HepG2 (cell line): Measurements from ENCODE around the gene SPINK5. TPM values are rescaled to one million over a fixed set of nuclear protein-coding genes. Genes with fewer than 3 reads are reported as not detected.

ENCODE experiments used
- ATAC-seq: fragments of 200-7000 bp; cut with Tn5 transposase; 3 replicates; pipeline ENCODE4 v1.9.1; 2020; ENCODE audit warnings: mild to moderate bottlenecking, moderate library complexity
- BruUV-seq: library from RNA; stranded (reverse); fragments of 400-500 nt; replicated peaks from 2 replicates; lab custom pipeline; 2021; lab: Mats Ljungman, UMichigan
- CTCF ChIA-PET: fragments of 300-600 bp; formaldehyde crosslinking; extraction: SDS; loops from one replicate; lab custom pipeline; 2021; ENCODE audit warnings: low total read pairs, inconsistent platforms, low intra/inter-chr PET ratio; lab: Yijun Ruan, JAX
- POLR2A ChIA-PET: fragments of 350-600 bp; sonication (Branson Sonifier 250); formaldehyde crosslinking; loops from one replicate; lab custom pipeline; 2020; ENCODE audit warnings: antibody characterized with exemption, inconsistent platforms; lab: Yijun Ruan, JAX
- DNase-seq: peaks from one replicate; pipeline ENCODE4 v3.0.0-alpha.2; 2015; ENCODE audit warnings: low spot score
- FAIRE-seq: peaks from 3 replicates; lab custom pipeline; 2011; peaks lifted over from hg19 to GRCh38; lab: Jason Lieb, UNC
- H2AFZ ChIP-seq: one replicate; pipeline ENCODE4 v1.6.1; 2011; ENCODE audit warnings: low read length, inconsistent platforms
- H3K27ac ChIP-seq: fragments of 300-600 bp; 3 replicates; pipeline ENCODE4 v1.8.0; 2011; ENCODE audit warnings: mixed run types, mild to moderate bottlenecking, mixed read lengths, low read length, inconsistent platforms; ENCODE audit not compliant: insufficient read depth; ENCODE audit errors: extremely low read length
- H3K27me3 ChIP-seq, 2 experiments: fragments of 200-600 bp in 1 of 2; 2 replicates in 1 of 2; 3 replicates in 1 of 2; pipeline versions ENCODE4 v1.6.0 to v1.8.0; 2011; ENCODE audit warnings: low read length in 2 of 2, mild to moderate bottlenecking in 2 of 2, moderate library complexity in 2 of 2, inconsistent platforms in 1 of 2; ENCODE audit not compliant: insufficient read depth in 2 of 2, control insufficient read depth in 1 of 2
- H3K36me3 ChIP-seq, 2 experiments: fragments of 200-600 bp in 1 of 2; replicated peaks in 1 of 2; 2 replicates in 1 of 2; 3 replicates in 1 of 2; pipeline versions ENCODE4 v1.5.1 to v1.8.0; 2011; ENCODE audit warnings: low read length in 2 of 2, inconsistent platforms in 1 of 2; ENCODE audit not compliant: insufficient read depth in 2 of 2, control insufficient read depth in 1 of 2
- H3K4me1 ChIP-seq: 2 replicates; pipeline ENCODE4 v1.5.1; 2012; ENCODE audit warnings: low read length, inconsistent platforms; ENCODE audit not compliant: insufficient read depth
- H3K4me2 ChIP-seq: 2 replicates; pipeline ENCODE4 v1.6.0; 2011; ENCODE audit warnings: low read depth, low read length, inconsistent platforms
- H3K4me3 ChIP-seq, 3 experiments: fragments of 200-600 bp in 1 of 3; sonication (generic), shearing (Covaris generic) in 1 of 3; replicated peaks in 1 of 3; 2 replicates each; pipeline ENCODE4 v1.5.1; 2011 to 2016; ENCODE audit warnings: low read length in 3 of 3, inconsistent platforms in 2 of 3, low read depth in 2 of 3, mild to moderate bottlenecking in 2 of 3, control low read depth in 1 of 3, mixed read lengths in 1 of 3; ENCODE audit not compliant: insufficient read depth in 1 of 3
- H3K79me2 ChIP-seq: one replicate; pipeline ENCODE4 v1.6.1; 2011; ENCODE audit warnings: low read length, inconsistent platforms; ENCODE audit not compliant: insufficient read depth
- H3K9ac ChIP-seq: 2 replicates; pipeline ENCODE4 v1.6.0; 2011; ENCODE audit warnings: mild to moderate bottlenecking, low read depth, low read length, inconsistent platforms; ENCODE audit not compliant: insufficient read depth
- H3K9me3 ChIP-seq: 2 replicates; pipeline ENCODE4 v1.5.1; 2012; ENCODE audit warnings: mild to moderate bottlenecking, low read length
- H4K20me1 ChIP-seq: 2 replicates; pipeline ENCODE4 v1.6.0; 2011; ENCODE audit warnings: inconsistent platforms, mild to moderate bottlenecking, low read length, moderate library complexity; ENCODE audit not compliant: insufficient read depth
- CTCF ChIP-seq: sonication (generic); formaldehyde crosslinking; IDR thresholded peaks from 2 replicates; pipeline ENCODE4 v1.5.0; 2020; ENCODE audit warnings: mild to moderate bottlenecking, missing genetic modification reagents, moderate library complexity
- NR2F2 ChIP-seq: IDR thresholded peaks from 2 replicates; pipeline ENCODE4 v1.6.1; 2012; ENCODE audit warnings: low read depth, inconsistent platforms, borderline replicate concordance
- PHF8 ChIP-seq: sonication (generic); formaldehyde crosslinking; IDR thresholded peaks from 2 replicates; pipeline ENCODE4 v1.5.0; 2020; ENCODE audit warnings: missing genetic modification reagents
- RAD21 ChIP-seq: fragments of 450-650 bp; formaldehyde crosslinking; IDR thresholded peaks from 2 replicates; pipeline ENCODE4 v1.5.0; 2020; ENCODE audit warnings: mild to moderate bottlenecking
- SCMH1 ChIP-seq: sonication (generic); formaldehyde crosslinking; IDR thresholded peaks from 2 replicates; pipeline ENCODE4 v1.9.0; 2021; ENCODE audit warnings: missing genetic modification reagents, mild to moderate bottlenecking, borderline replicate concordance
- SMC3 ChIP-seq: IDR thresholded peaks from 2 replicates; pipeline ENCODE4 v1.6.1; 2011; ENCODE audit warnings: low read length, improper control_type of control experiment
- STAG1 ChIP-seq: sonication (generic); formaldehyde crosslinking; IDR thresholded peaks from 2 replicates; pipeline ENCODE4 v1.4.0; 2020; ENCODE audit warnings: missing genetic modification reagents
- TFAP4 ChIP-seq: sonication (generic); IDR thresholded peaks from 2 replicates; pipeline ENCODE4 v1.6.1; 2016; ENCODE audit warnings: low read depth, borderline replicate concordance
- ZFX ChIP-seq: sonication (generic); formaldehyde crosslinking; IDR thresholded peaks from 2 replicates; pipeline ENCODE4 v1.4.0; 2020; ENCODE audit warnings: mild to moderate bottlenecking, low read depth, missing genetic modification reagents, moderate library complexity
- ZNF441 ChIP-seq: sonication (generic); formaldehyde crosslinking; IDR thresholded peaks from 2 replicates; pipeline ENCODE4 v1.7.0; 2021; ENCODE audit warnings: missing genetic modification reagents, borderline replicate concordance
- ZNF678 ChIP-seq: sonication (generic); formaldehyde crosslinking; IDR thresholded peaks from 2 replicates; pipeline ENCODE4 v1.4.0; 2020; ENCODE audit warnings: mild to moderate bottlenecking, missing genetic modification reagents
- WGBS: methylation state at CpG from one replicate; pipeline ENCODE4 v1.1.6; 2017; ENCODE audit warnings: low lambda C conversion rate; 5-methylcytosine and 5-hydroxymethylcytosine counted together
- in situ Hi-C: cut with HindIII; loops from 2 replicates; pipeline ENCODE4 v1.10.0; 2017; ENCODE audit warnings: low pct_unique_long_range_greater_than_20kb; ENCODE audit not compliant: extremely low pct_ligation_motif_present
- intact Hi-C: fragments of 100-400 bp; cut with micrococcal nuclease; formaldehyde crosslinking; loops from one replicate; pipeline ENCODE4 v1.10.0; 2022; ENCODE audit not compliant: unreplicated experiment
- polyA plus RNA-seq, 8 experiments: library from polyadenylated mRNA; depleted of rRNA in 3 of 8; stranded (reverse) in 7 of 8; unstranded in 1 of 8; fragments of >200 nt; fragmentation: Illumina TruSeq in 4 of 8; extraction: Trizol in 4 of 8; gene quantifications; 2 replicates each; pipeline versions ENCODE4 v1.2.1 to v1.2.3, GENCODE V29; 2011 to 2016; ENCODE audit warnings: low read depth in 4 of 8, missing spikeins in 1 of 8, mixed read lengths in 1 of 8; ENCODE audit not compliant: insufficient read depth in 1 of 8
- total RNA-seq, 5 experiments: library from RNA; depleted of rRNA; stranded (reverse); fragments of >200 nt; fragmentation: Illumina TruSeq; extraction: Trizol; gene quantifications; 2 replicates each; pipeline ENCODE4 v1.2.3, GENCODE V29; 2016; ENCODE audit warnings: low read depth in 1 of 5

SPINK5 gene
- total and polyA plus RNA-seq, 2 of the 13 experiments (the other 11 are each of a cell fraction or from before 2014, with no cell fraction given), result 0.03 TPM; not detected in 1

DNA sequence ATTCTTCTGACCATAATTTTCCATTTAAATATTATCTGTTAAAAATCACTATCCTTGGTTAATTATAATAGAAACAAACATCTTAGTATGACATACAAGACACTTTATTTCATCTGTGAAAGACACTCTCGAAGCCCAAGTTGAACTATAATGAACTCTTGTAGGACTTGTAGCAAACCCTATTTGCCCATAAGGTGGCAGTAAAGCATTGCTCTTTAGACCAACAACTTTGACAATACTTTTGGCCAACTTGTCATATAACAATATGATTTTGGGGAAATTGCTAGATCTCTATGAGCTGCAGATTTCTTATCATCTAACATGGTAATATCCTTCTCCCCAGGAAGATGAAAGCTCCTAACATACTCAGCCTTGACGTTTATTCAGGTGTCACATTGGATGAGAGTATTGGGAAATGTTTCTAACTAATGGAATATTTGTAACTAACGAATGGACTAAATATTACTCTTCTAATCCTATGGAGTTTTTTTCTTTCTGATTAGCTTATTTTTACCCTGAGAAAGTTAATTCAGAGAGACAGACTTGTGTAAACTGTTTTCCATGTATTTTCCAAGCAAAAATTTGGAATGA is 115.5 kb downstream of the SPINK5 start:
- Histone ChIP-seq H3K79me2 (no peaks in the 10 kb centered on the region), H2AFZ (no peak overlapping the region), H3K9ac (no peak overlapping the region), H3K4me3 (no peak overlapping the region), H3K36me3 (no peaks in the 10 kb centered on the region), H3K27me3 (no peaks in the 10 kb centered on the region), H3K4me1 (no peaks in the 10 kb centered on the region), H3K9me3 (no peaks in the 10 kb centered on the region), H3K4me2 (no peak overlapping the region), H3K27ac (no peak overlapping the region), H4K20me1 (no peaks in the 10 kb centered on the region)
- TF ChIP-seq PHF8 (CRISPR knock-in tag) (no peak), NR2F2 (no peak), ZFX (CRISPR knock-in tag) (no peak), ZNF678 (CRISPR knock-in tag) (no peak), RAD21 (peak; percentile 68), STAG1 (CRISPR knock-in tag) (peak; percentile 84), SMC3 (peak; percentile 52; the same call in 1 of the 2 replicates), SCMH1 (CRISPR knock-in tag) (no peak), ZNF441 (CRISPR knock-in tag) (no peak), CTCF (CRISPR knock-in tag) (peak; percentile 76), TFAP4 (no peak)
- DNase-seq, result peak; percentile 64
- POLR2A ChIA-PET, result no interaction called here
- BruUV-seq, result no TSS peak
- ATAC-seq, result peak; percentile 64
- CTCF ChIA-PET, result interaction anchor here (0.9 to 2.9 kb wide), 4 partner anchors 195 to 551 kb away, joined by 3 to 30 read pairs (median 10); no protein-coding TSS in a partner anchor
- 32% methylated on average over 3 of the region's 3 CpGs for WGBS
- in situ Hi-C loops, result loop anchor here (10.0 kb wide), 1 partner anchor 195 kb away; no protein-coding TSS in a partner anchor
- intact Hi-C loops, result loop anchor here (1.0 to 5.0 kb wide), 6 partner anchors 195 to 552 kb away; no protein-coding TSS in a partner anchor
- FAIRE-seq, result peak; percentile 77
